Astrocyte (in vitro differentiated cells and primary cell): ENCODE data around the gene NDUFAF8. TPM values are rescaled to one million over a fixed set of nuclear protein-coding genes. Genes with fewer than 3 reads are reported as not detected.

Experiments used
- DNase-seq: peaks from one replicate; pipeline ENCODE4 v3.0.0-alpha.2; 2010; ENCODE audit warnings: low read depth
- FAIRE-seq: peaks from 2 replicates; lab custom pipeline; 2011; peaks lifted over from hg19 to GRCh38; lab: Jason Lieb, UNC
- H2AFZ ChIP-seq: 2 replicates; pipeline ENCODE4 v1.6.0; 2012; ENCODE audit warnings: low read depth, low read length, inconsistent platforms
- H3K27ac ChIP-seq: 2 replicates; pipeline ENCODE4 v1.5.1; 2011; ENCODE audit warnings: low read depth, low read length, inconsistent platforms
- H3K27me3 ChIP-seq: 2 replicates; pipeline ENCODE4 v1.6.0; 2011; ENCODE audit warnings: low read length, inconsistent platforms; ENCODE audit not compliant: insufficient read depth
- H3K36me3 ChIP-seq: 2 replicates; pipeline ENCODE4 v1.5.1; 2011; ENCODE audit warnings: low read length, inconsistent platforms; ENCODE audit not compliant: insufficient read depth
- H3K4me1 ChIP-seq: 2 replicates; pipeline ENCODE4 v1.5.1; 2011; ENCODE audit warnings: low read length, inconsistent platforms; ENCODE audit not compliant: insufficient read depth
- H3K4me2 ChIP-seq: 2 replicates; pipeline ENCODE4 v1.6.0; 2012; ENCODE audit warnings: low read length, inconsistent platforms
- H3K4me3 ChIP-seq: 2 replicates; pipeline ENCODE4 v1.5.1; 2011; ENCODE audit warnings: low read depth, mild to moderate bottlenecking, low read length, inconsistent platforms; ENCODE audit not compliant: insufficient read depth
- H3K79me2 ChIP-seq: 2 replicates; pipeline ENCODE4 v1.6.0; 2012; ENCODE audit warnings: mild to moderate bottlenecking, low read length, inconsistent platforms; ENCODE audit not compliant: insufficient read depth
- H3K9ac ChIP-seq: 2 replicates; pipeline ENCODE4 v1.6.0; 2012; ENCODE audit warnings: mild to moderate bottlenecking, low read length, inconsistent platforms
- H3K9me3 ChIP-seq: 2 replicates; pipeline ENCODE4 v1.5.1; 2012; ENCODE audit warnings: low read depth, mild to moderate bottlenecking, low read length, inconsistent platforms; ENCODE audit not compliant: insufficient read depth
- H4K20me1 ChIP-seq: 2 replicates; pipeline ENCODE4 v1.6.0; 2012; ENCODE audit warnings: low read length, inconsistent platforms; ENCODE audit not compliant: insufficient read depth
- H3K27ac Mint-ChIP-seq: one replicate; pipeline ENCODE4 v1.8.0; 2021; ENCODE audit warnings: mild to moderate bottlenecking, mixed read lengths; ENCODE audit not compliant: unreplicated experiment
- H3K27me3 Mint-ChIP-seq: one replicate; pipeline ENCODE4 v1.8.0; 2021; ENCODE audit warnings: low read depth, mixed read lengths; ENCODE audit not compliant: unreplicated experiment
- H3K36me3 Mint-ChIP-seq: one replicate; pipeline ENCODE4 v1.8.0; 2021; ENCODE audit warnings: low read depth, mixed read lengths; ENCODE audit not compliant: unreplicated experiment
- H3K4me1 Mint-ChIP-seq: one replicate; pipeline ENCODE4 v1.8.0; 2021; ENCODE audit warnings: low read depth, mixed read lengths; ENCODE audit not compliant: unreplicated experiment
- H3K4me3 Mint-ChIP-seq: one replicate; pipeline ENCODE4 v1.8.0; 2021; ENCODE audit warnings: mild to moderate bottlenecking, moderate library complexity, mixed read lengths; ENCODE audit not compliant: unreplicated experiment
- H3K9me3 Mint-ChIP-seq: one replicate; pipeline ENCODE4 v1.8.0; 2021; ENCODE audit warnings: mild to moderate bottlenecking, mixed read lengths; ENCODE audit not compliant: unreplicated experiment
- EZH2 ChIP-seq: IDR thresholded peaks from 2 replicates; pipeline ENCODE4 v1.6.1; 2012; ENCODE audit warnings: mild to moderate bottlenecking, low read length, inconsistent platforms; ENCODE audit not compliant: insufficient read depth
- total RNA-seq: library from RNA; stranded (reverse); gene quantifications from 2 replicates; pipeline ENCODE4 v1.2.1, GENCODE V29; 2021
- TF ChIP-seq, protein P1 (sequence below): IDR thresholded peaks from 2 replicates; pipeline ENCODE4 v1.5.1; 2011; ENCODE audit warnings: low read depth, mild to moderate bottlenecking, inconsistent platforms, low read length, moderate library complexity; ENCODE audit not compliant: insufficient read depth

NDUFAF8 gene
- total RNA-seq, 1 donor from 2014 or later = 67.2 TPM

GRCh38 chr17:81285894-81286293 lies 46.8 kb downstream of the NDUFAF8 start:
- Histone ChIP-seq H3K79me2 (peaks cover 52% of the 10 kb centered on the region), H3K27me3 (no peaks in the 10 kb centered on the region), H2AFZ (peak overlapping the region; percentile 59), H3K9me3 (no peaks in the 10 kb centered on the region), H3K9ac (peak overlapping the region; percentile 49), H3K4me3 (no peak overlapping the region), H3K4me2 (peak overlapping the region; percentile 67), H4K20me1 (peaks cover 11% of the 10 kb centered on the region), H3K4me1 (peaks cover 12% of the 10 kb centered on the region), H3K27ac (peak overlapping the region; percentile 33), H3K36me3 (peaks cover 5% of the 10 kb centered on the region)
- no peaks in the 10 kb centered on the region for H3K27me3 Mint-ChIP-seq
- no peak overlapping the region for H3K27ac Mint-ChIP-seq
- H3K4me1 Mint-ChIP-seq = no peaks in the 10 kb centered on the region
- TF ChIP-seq EZH2 = no peak
- TF ChIP-seq, protein P1, sequence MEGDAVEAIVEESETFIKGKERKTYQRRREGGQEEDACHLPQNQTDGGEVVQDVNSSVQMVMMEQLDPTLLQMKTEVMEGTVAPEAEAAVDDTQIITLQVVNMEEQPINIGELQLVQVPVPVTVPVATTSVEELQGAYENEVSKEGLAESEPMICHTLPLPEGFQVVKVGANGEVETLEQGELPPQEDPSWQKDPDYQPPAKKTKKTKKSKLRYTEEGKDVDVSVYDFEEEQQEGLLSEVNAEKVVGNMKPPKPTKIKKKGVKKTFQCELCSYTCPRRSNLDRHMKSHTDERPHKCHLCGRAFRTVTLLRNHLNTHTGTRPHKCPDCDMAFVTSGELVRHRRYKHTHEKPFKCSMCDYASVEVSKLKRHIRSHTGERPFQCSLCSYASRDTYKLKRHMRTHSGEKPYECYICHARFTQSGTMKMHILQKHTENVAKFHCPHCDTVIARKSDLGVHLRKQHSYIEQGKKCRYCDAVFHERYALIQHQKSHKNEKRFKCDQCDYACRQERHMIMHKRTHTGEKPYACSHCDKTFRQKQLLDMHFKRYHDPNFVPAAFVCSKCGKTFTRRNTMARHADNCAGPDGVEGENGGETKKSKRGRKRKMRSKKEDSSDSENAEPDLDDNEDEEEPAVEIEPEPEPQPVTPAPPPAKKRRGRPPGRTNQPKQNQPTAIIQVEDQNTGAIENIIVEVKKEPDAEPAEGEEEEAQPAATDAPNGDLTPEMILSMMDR = no peak
- H3K36me3 Mint-ChIP-seq = peaks cover 21% of the 10 kb centered on the region
- H3K9me3 Mint-ChIP-seq = no peaks in the 10 kb centered on the region
- FAIRE-seq (no peak), DNase-seq (no peak)
- H3K4me3 Mint-ChIP-seq = no peak overlapping the region

GRCh38 chr17:81286491-81287145 lies 47.5 kb downstream of the NDUFAF8 start:
- Histone ChIP-seq H3K27ac (no peak overlapping the region), H3K36me3 (peaks cover 5% of the 10 kb centered on the region), H3K27me3 (no peaks in the 10 kb centered on the region), H4K20me1 (peaks cover 18% of the 10 kb centered on the region), H3K4me3 (no peak overlapping the region), H3K79me2 (peaks cover 59% of the 10 kb centered on the region), H3K9ac (no peak overlapping the region), H3K4me2 (no peak overlapping the region), H3K4me1 (peaks cover 12% of the 10 kb centered on the region), H3K9me3 (no peaks in the 10 kb centered on the region), H2AFZ (no peak overlapping the region)
- TF ChIP-seq, protein P1 = no peak
- TF ChIP-seq EZH2 = no peak
- DNase-seq = no peak
- no peak overlapping the region for H3K27ac Mint-ChIP-seq
- no peaks in the 10 kb centered on the region for H3K9me3 Mint-ChIP-seq
- no peaks in the 10 kb centered on the region for H3K27me3 Mint-ChIP-seq
- FAIRE-seq = no peak
- no peaks in the 10 kb centered on the region for H3K4me1 Mint-ChIP-seq
- H3K36me3 Mint-ChIP-seq = peaks cover 20% of the 10 kb centered on the region
- no peak overlapping the region for H3K4me3 Mint-ChIP-seq

DNA sequence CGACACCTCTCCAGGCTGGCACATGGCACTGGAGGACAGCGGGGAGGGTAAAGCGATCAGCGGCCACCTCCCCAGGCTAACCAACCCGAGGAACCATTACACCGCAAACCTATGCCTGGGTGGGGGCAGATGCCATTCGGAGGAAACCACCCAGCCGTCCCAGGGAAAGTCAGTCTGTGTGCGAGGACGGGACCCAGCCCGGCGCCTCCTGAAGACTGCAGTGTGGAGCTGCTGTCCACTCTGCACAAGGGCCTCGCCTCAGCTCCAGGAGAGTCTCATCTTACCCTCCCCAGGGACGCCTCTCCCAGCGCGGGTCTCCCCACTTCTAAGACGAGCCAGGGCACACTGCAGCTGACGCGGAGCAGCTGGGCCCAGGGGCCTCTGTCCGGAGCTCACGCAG lies 48.0 kb downstream of the NDUFAF8 start:
- Histone ChIP-seq H3K9ac (no peak overlapping the region), H3K27ac (no peak overlapping the region), H3K36me3 (peaks cover 5% of the 10 kb centered on the region), H3K27me3 (no peaks in the 10 kb centered on the region), H4K20me1 (peaks cover 20% of the 10 kb centered on the region), H3K4me1 (peaks cover 12% of the 10 kb centered on the region), H2AFZ (no peak overlapping the region), H3K79me2 (peaks cover 62% of the 10 kb centered on the region), H3K4me2 (no peak overlapping the region), H3K4me3 (no peak overlapping the region), H3K9me3 (no peaks in the 10 kb centered on the region)
- FAIRE-seq = no peak
- DNase-seq = no peak
- no peak overlapping the region for H3K4me3 Mint-ChIP-seq
- H3K27me3 Mint-ChIP-seq = no peaks in the 10 kb centered on the region
- no peak overlapping the region for H3K27ac Mint-ChIP-seq
- H3K9me3 Mint-ChIP-seq = no peaks in the 10 kb centered on the region
- H3K36me3 Mint-ChIP-seq = peaks cover 19% of the 10 kb centered on the region
- no peaks in the 10 kb centered on the region for H3K4me1 Mint-ChIP-seq
- TF ChIP-seq, protein P1 = no peak
- no peak for TF ChIP-seq EZH2
